GM19035 (cell line): ENCODE measurements around the gene FPGT.
"Not testable (repeated sequence)": the region's sequence is repeated elsewhere in the genome, so short reads cannot be mapped to it uniquely, and the experiment has no call there.

Source experiments
- ATAC-seq: cut with Tn5 transposase; IDR thresholded peaks from one replicate; pipeline ENCODE4 v1.9.1; 2021; ENCODE audit not compliant: unreplicated experiment

Gene FPGT

DNA sequence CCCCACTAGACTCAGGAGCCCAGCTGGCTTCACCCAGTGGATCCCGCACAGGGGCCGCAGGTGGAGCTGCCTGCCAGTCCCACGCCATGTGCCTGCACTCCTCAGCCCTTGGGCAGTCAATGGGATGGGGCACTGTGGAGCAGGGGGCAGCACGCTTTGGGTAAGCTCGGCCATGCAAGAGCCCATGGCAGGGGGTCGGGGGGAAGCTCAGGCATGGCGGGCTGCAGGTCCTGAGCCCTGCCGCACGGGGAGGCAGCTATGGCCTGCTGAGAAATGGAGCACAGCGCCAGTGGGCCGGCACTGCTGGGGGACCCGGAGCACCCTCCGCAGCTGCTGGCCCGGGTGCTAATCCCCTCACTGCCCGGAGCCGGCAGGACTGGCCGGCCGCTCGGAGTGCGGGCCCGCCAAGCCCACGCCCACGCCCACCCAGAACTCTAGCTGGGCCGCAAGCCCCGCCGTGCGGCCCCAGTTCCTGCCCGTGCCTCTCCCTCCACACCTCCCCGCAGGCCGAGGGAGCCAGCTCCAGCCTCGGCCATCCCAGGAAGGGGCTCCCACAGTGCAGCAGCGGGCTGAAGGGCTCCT, 55.3 kb downstream of the FPGT start:
- ATAC-seq: not testable (repeated sequence)
